HG03280 (cell line): ENCODE results near the gene HAND2.

Experiments used
- ATAC-seq: cut with Tn5 transposase; IDR thresholded peaks from one replicate; pipeline ENCODE4 v1.9.1; 2021; ENCODE audit warnings: mild to moderate bottlenecking, moderate library complexity; ENCODE audit not compliant: unreplicated experiment

The HAND2 gene

DNA sequence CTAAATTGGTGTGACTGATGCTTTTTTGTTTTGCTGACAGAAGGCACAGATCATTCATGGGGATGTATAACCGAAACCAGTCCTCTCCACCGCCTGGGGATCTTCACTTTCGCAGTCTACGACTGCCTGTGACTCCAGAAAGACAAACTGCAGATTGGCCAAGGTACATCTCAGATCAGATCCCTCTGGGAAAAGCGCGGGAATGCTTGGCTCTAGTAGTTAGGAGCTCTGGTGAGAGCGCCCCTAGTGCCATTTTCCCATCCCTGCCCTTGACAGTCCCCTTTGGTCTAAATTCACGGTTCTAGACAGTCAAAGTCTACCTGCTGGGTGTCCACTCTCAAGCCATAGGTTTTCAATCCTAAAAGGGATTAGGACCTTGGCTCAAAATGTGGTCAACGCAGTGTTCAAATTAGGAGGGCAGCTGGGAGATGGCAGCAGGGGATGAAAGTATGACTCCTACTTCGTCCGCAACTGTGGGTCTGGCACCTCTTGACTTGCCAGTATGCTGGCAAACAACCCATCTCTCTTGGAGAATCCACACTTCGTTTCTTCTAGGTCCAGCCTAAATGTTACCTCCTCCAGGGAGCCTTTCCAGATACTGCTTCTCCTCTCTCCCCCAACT lies 6.9 kb upstream of the HAND2 start:
- ATAC-seq = no peak

DNA sequence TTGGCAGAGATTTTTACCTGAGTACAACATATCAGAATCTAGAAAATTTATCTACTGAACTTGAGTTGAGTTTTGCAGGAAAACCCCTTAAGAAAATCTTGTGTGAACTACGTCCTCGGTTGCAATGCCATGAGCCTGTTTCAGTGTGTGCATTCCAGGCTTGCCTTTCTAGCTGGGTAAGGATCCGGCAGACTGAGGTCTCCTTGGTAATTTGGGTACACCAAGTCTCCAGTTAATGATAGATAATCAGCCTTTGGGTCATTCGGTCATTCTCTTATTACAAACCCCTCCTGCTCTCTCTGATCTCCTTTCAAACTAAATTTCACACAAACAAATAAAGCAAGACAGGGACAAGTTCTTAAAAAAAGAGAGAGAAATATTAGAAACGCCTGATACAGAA lies 5.9 kb upstream of the HAND2 start:
- ATAC-seq = no peak

- no peak for ATAC-seq
Measured at GRCh38 chr4:173535165-173535902, 5.3 kb upstream of the HAND2 start.

DNA sequence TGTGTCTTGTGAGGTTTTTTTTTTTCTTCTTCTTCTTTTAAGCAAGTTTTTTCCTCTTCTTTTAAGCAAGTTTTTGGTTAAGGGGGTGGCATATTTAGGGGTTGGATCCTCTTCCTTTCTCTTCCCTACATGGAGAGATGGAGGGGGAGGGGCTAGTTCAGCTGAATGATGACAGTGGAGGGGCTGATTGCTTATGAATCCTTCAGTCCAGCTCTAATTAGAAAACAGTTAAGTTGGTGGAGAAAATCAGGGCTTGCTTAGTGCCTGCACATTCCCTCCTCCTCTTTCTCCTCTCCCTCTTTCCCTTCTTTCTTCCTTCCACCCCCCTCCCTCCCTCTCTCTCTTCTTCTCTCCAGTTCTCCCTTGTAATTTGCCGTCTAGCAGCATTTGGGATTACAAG lies 4.4 kb upstream of the HAND2 start:
- no peak for ATAC-seq

- ATAC-seq = no peak
Measured at GRCh38 chr4:173532725-173533511, 2.9 kb upstream of the HAND2 start.

DNA sequence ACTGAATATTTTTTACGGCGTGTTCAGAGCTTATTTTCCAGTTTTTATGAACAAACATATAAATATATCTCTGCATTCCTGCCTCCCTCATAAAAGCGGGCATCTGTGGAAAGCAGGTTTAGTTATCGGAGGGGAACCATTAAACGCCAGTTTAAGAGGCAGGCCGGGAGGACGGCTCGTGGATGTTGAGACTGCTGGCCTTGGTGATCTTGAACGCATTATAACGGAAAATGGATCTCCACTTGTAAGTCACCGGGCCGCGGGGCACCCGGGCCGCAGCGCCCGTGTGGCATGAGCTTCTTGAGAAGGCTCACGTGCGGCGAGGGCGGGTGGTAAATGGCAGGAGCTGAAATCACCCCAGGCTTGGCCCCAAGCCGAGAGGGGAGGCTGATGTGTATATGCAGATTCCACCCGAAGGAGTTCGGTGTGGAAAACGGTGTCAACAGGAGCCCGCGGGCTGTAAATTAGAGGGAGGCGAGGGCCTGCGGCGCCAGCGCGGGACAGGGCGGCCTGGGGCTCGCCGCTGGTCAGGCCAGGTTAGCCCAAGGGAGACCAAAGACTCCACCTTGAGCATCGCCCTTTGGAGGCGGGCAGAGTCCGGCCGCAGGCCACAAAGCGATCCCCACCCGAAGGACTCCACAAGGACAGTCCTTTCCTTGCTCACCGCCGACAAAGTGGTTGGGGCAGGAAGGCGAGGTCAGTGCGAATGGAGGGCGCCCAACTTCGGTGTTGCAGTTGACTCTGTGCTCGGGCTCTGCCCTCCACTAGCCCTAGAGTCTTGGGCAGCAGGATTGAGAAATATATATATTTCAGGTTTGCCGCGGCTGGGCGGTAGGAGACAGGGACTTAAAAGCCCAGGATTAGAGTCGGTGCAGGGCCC lies 1.3 kb upstream of the HAND2 start:
- no peak for ATAC-seq

GRCh38 chr4:173530326-173531085 lies 477 bp upstream of the HAND2 start:
- ATAC-seq = no peak

GRCh38 chr4:173528378-173529321 lies 1.4 kb downstream of the HAND2 start:
- no peak for ATAC-seq

DNA sequence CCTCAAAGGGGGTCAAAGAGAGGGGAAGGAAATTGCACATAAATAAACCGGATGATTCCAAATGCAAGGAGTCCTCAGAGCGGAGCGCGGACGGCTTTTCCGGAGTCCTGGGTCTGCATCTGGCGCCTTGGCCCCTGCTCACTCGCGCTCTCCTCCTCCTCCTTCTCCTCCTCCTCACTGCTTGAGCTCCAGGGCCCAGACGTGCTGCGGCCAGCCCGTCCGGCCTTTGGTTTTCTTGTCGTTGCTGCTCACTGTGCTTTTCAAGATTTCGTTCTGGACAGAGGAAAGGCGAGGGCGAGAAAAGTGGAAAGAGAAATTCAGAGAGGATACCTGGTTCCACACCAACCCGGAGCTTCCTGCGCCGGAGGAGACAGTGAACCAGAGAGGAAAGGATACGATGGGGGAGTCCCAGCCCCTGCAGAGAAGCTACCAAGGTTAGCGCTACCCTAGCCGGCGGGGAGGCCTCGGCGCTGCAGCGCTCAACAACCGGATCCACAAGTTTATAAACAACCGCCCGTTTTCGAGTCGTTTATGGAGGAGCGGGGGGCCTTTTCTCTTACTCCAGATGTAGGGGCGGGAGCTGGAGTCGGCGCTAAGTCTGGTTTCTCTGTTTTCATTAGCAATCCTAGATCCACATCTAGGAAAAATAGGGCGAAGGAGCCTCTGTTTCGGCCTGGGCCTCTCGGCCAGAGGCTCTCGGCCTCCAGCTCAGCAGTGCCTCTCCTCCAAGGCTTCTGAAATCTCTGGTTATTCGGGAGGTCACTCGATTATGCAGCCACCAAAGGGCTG lies 2.7 kb downstream of the HAND2 start:
- no peak for ATAC-seq

- ATAC-seq = no peak
Measured at GRCh38 chr4:173526724-173527102, 3.3 kb downstream of the HAND2 start.

- no peak for ATAC-seq
Measured at GRCh38 chr4:173526027-173526482, 4.0 kb downstream of the HAND2 start.

DNA sequence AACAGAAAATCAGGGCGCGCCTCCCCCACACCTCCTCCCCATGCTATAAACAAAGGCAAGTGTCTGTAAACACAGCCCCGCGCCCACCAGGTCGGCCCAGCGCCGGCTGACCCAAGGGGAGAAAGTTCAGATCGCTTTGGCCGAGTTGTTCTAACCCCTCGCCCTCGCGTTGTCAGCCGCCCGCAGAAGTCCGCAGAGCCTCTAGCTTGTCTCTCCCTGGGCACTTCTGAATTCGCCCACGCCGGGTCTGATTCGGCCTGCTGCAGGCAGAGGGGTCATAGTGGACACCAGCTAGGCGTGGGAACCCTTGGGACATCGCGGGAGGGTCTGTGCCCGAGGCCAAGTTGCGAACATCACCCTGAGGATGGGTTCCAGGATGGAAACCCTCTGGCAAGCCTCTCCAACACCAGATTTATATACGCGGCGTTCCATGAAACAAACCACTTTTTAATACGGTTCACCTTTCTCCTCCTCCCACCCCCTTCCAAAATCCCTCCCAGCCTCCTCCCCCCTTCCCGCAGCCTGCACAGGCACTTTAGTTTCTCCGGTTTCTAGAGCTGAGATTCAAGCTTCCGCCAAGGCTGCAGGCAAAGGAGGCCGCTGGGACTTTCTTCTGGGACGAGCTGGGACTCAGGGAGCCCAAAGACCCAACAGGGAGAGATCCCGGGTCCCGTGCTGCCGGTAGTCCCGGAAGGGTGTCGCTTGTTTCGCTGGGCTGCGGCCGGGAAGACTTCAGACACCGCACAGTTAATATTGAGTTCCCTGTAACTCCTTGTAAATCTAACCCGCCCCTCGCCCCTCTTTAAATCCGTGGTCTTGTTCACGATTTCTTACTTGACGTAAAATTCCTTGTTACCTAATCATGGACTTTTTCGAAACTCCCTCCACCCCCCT lies 4.7 kb downstream of the HAND2 start:
- no peak for ATAC-seq

- no peak for ATAC-seq
Measured at GRCh38 chr4:173524218-173525117, 5.6 kb downstream of the HAND2 start.

DNA sequence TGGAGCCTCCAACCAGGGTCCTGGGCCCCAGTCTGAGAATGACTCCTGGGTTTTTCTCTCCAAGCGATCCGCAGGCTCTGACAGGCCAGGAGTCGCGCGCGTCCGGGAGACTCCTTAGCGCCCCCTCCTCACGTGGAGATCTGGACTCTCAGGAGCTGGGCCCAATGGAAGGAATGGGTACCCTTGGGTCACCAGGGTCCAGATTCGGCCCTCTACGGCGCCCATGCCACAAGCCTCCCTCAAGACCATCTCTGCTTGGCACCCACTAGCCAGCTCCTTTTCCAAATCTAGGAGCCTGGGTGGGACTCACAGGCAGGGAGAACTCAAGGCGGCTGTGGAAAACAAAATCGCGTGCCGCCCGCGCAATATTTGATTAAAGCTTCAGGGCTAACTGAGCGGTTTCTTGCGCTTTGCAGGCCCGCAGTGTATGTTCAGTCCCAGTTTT lies 7.1 kb downstream of the HAND2 start:
- no peak for ATAC-seq

GRCh38 chr4:173522160-173522950 lies 7.7 kb downstream of the HAND2 start:
- no peak for ATAC-seq
